Stimulated activated CD4-positive, alpha-beta T cell treated with anti-CD3 and anti-CD28 coated beads, Interleukin-15, amount 100 ng/mL, for 1 hour (primary cell): Measurements from ENCODE around the gene ANKFN1.

ENCODE experiments used
- DNase-seq, 2 donors: peaks; one replicate each; pipeline ENCODE4 v3.0.0-alpha.2; 2020; ENCODE audit warnings: low read depth in 1 of 2, low spot score in 1 of 2

The ANKFN1 gene

GRCh38 chr17:56495556-56495955 lies 342.3 kb downstream of the ANKFN1 start:
- DNase-seq, result no peak

DNA sequence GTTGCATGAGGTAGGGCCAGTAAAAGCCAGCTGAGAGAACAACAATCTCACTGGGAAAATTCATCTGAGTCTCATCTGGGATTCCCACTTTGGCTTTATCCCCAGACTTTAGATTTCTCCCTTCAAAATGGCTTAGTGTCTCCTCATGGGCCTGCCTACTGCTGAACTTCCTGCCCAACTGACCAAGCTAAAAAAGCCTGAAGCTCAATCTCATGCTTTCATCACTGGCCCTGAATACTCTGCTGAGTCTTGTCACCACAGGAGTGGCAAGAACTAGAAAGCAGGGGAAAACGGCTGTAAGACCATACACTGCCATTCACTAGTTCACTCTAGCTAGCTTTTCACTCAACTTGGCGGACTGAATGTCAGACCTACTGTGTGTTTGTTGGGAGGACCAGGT lies 343.9 kb downstream of the ANKFN1 start:
- no peak for DNase-seq

GRCh38 chr17:56499799-56500388 lies 346.6 kb downstream of the ANKFN1 start:
- DNase-seq, result no peak

DNA sequence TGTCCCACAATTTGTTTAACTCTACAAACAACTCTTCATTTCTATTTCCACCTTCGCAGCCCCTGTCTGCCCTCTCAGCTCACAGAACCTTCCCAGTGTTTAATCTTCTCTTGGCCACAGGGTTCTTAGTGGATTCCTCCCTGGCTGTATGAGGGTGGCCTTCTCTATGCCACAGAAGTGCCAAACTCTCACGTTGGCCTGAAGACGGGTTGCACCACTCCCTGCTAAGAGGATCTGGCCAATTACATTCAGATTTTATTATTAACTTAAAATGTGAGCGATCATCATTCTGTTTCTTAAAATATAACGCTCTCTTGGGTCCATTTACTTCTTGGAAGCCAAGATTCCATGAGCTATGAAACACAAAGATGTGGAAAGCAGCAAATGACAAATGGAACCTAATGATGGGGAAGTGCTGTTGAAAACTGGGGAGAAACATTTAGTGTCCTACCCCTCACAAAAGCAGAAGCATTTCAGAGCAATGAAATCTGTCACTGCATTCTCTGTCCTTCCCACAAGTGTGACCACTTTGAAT lies 348.9 kb downstream of the ANKFN1 start:
- DNase-seq, result no peak

- DNase-seq, result no peak
These were observed 352.0 kb downstream of the ANKFN1 start for GRCh38 chr17:56505154-56505756.

GRCh38 chr17:56506349-56506748 lies 353.1 kb downstream of the ANKFN1 start:
- no peak for DNase-seq

GRCh38 chr17:56510554-56511342 lies 357.5 kb downstream of the ANKFN1 start:
- DNase-seq, result no peak

- DNase-seq, result no peak
These were observed 361.0 kb downstream of the ANKFN1 start for GRCh38 chr17:56514264-56514663.

DNA sequence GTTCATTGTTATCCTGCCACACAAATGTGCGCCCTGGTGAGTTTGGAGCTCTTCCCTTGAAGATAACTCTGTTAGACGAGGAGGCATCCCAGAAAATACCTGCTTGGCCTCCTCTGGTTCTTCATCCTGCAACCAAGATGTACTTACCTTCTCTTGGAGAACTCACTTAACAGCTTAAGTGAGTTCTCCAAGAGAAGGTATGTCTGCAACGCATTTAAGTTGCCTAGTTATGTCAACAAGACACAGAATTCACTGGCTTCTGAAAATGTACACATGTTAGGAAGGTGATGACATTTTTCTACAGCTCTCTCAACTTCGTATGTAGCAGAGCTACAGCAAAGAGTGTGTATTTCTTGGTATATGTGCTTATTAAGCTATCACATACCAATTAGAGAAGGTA lies 361.6 kb downstream of the ANKFN1 start:
- no peak for DNase-seq

GRCh38 chr17:56521414-56522141 lies 368.3 kb downstream of the ANKFN1 start:
- DNase-seq, result no peak

- no peak for DNase-seq
These were observed 369.8 kb downstream of the ANKFN1 start for GRCh38 chr17:56523042-56523441.

DNA sequence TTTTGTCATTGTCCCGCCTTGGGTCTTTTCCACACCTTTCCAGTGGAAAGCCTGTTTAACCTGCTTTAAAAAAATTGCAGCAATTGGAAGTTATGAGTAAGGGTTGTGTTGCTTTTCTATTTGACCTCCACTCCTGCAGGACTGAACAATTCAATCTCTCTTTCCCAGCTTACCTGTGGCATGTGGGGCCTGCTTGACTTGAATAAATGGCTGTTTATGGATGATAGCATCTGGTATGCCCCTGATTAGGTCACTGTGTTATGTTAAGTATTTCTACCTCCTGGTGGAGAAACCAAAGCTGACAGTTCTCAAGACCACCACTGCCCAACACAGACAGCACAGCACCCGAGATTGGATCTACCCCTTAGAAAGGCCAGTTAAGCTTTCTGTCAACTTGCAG lies 375.4 kb downstream of the ANKFN1 start:
- no peak for DNase-seq

- no peak for DNase-seq
These were observed 379.7 kb downstream of the ANKFN1 start for GRCh38 chr17:56532926-56533325.

- no peak for DNase-seq
These were observed 383.5 kb downstream of the ANKFN1 start for GRCh38 chr17:56536766-56537165.

- no peak for DNase-seq
These were observed 387.6 kb downstream of the ANKFN1 start for GRCh38 chr17:56540836-56541235.

DNA sequence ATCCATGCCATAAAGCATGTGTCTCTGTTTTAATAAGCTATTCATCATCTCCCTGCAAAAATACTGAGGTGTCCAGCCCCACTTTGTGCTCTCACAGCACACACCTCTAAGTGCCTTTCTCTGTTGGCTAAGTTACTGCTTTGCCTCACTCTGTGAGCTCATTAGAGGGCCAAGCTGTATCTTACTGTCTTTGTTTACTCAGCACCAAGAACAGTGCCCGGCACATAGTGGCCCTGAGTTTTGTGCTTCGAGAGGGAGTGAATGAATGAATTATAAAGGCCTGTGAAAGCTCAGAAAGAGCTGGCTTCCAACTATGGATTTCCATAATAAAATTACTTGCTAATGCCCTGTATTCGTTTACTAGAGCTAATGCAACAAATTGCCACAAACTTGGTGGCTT lies 390.0 kb downstream of the ANKFN1 start:
- no peak for DNase-seq

DNA sequence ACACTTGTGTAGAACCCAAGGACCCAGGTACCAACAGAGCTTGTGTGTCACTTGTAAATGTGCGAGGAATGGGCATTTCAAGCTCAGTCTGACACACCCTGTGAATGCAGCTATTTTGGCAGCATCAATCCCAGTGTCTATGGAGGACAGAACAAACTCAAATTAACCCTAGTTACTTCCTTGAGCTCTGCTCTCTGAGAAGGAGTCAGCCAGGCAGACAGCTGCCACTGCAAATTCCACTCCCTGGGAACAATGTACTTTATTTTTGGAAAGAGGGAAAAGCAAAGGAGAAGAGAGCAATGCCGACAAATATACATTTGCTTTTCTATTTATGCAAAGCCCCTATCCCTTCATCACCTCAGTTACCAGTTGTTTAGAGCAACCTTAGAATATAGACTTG lies 391.8 kb downstream of the ANKFN1 start:
- DNase-seq, result no peak

GRCh38 chr17:56545930-56546329 lies 392.7 kb downstream of the ANKFN1 start:
- DNase-seq, result no peak

DNA sequence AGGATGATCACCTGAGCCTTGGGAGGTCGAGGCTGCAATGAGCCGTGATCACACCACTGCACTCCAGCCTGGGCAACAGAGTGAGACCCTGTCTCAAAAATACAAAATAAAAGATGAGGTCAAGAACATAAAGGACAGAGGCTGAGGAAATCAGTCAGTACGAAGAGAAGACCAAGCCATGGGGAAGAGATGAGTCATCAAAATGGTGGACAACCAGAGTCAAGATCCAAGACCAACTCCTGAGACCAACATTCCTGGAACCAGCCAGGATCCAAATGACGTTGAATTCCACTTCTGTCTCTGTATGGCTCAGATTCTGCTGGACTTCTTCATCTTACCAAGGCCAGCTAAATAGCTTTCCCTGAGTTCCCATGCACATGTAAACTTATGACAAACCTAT lies 395.4 kb downstream of the ANKFN1 start:
- DNase-seq, result no peak

- DNase-seq, result no peak
These were observed 396.2 kb downstream of the ANKFN1 start for GRCh38 chr17:56549501-56549900.

DNA sequence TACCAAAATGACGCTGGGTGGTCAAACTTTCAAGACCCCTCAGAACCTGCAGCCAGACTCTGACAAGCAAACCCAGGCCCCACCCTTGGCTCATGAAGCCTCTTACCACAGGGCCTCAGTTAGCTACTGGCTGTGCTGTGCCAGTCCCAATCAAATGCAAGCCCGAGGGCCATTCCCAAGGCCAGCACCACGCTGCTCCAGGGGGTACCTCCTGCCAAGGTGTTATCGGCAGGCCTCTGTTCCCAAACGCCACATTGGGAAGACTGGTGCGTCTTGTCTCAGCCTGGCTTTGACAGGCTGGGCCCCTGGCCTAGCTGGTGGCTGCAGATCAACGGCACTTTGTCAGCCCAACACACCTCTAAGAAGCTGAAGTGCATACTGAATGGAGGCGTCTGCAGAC lies 404.4 kb downstream of the ANKFN1 start:
- no peak for DNase-seq

- no peak for DNase-seq
These were observed 404.8 kb downstream of the ANKFN1 start for GRCh38 chr17:56558088-56558487.
